Breast epithelium (tissue), 4 donors: Measurements from ENCODE around the gene MYO1H. TPM values are rescaled to one million over a fixed set of nuclear protein-coding genes. Genes with fewer than 3 reads are reported as not detected.
"Not testable (repeated sequence)": the region's sequence is repeated elsewhere in the genome, so short reads cannot be mapped to it uniquely, and the experiment has no call there.

Experiments
- DNase-seq, 2 donors: peaks; one replicate each; pipeline ENCODE4 v3.0.0-alpha.2; 2019; ENCODE audit warnings: low spot score in 2 of 2
- H3K27ac ChIP-seq, 2 donors: fragments of 200-600 bp; sonication (generic) in 1 of 2; one replicate each; pipeline ENCODE4 v1.5.1; 2016 to 2019; ENCODE audit warnings: mild to moderate bottlenecking in 1 of 2
- H3K27me3 ChIP-seq, 2 donors: fragments of 200-600 bp; sonication (generic) in 1 of 2; one replicate each; pipeline versions ENCODE4 v1.5.1 to v1.6.0; 2017 to 2019; ENCODE audit warnings: control low read depth in 1 of 2, mild to moderate bottlenecking in 1 of 2
- H3K36me3 ChIP-seq: fragments of 200-600 bp; one replicate; pipeline ENCODE4 v1.5.1; 2019
- H3K4me1 ChIP-seq, 2 donors: fragments of 200-600 bp; sonication (generic); one replicate each; pipeline ENCODE4 v1.5.1; 2016 to 2019; ENCODE audit warnings: control low read depth in 1 of 2
- H3K4me3 ChIP-seq, 3 donors: fragments of 200-600 bp; sonication (generic); 1 replicate in 2 of 3; 2 replicates in 1 of 3; pipeline ENCODE4 v1.5.1; 2016 to 2019; ENCODE audit warnings: mild to moderate bottlenecking in 3 of 3, moderate library complexity in 2 of 3
- H3K9me3 ChIP-seq, 2 donors: fragments of 200-600 bp; sonication (generic) in 1 of 2; one replicate each; pipeline ENCODE4 v1.5.1; 2016 to 2019; ENCODE audit warnings: control low read depth in 1 of 2
- CTCF ChIP-seq, 3 donors: fragments of 450-650 bp; IDR thresholded peaks; one replicate each; pipeline ENCODE4 v1.5.1; 2016 to 2017; ENCODE audit warnings: antibody characterized with exemption in 3 of 3, mild to moderate bottlenecking in 3 of 3, moderate library complexity in 3 of 3
- POLR2A ChIP-seq: fragments of 450-650 bp; IDR thresholded peaks from one replicate; pipeline ENCODE4 v1.6.1; 2016; ENCODE audit warnings: antibody characterized with exemption, mild to moderate bottlenecking, moderate library complexity
- POLR2AphosphoS5 ChIP-seq, 3 donors: sonication (generic); formaldehyde crosslinking; IDR thresholded peaks; one replicate each; pipeline ENCODE4 v1.6.1; 2017; ENCODE audit warnings: antibody characterized with exemption in 3 of 3
- intact Hi-C: fragments of 100-400 bp; cut with DNase I; formaldehyde crosslinking; loops from one replicate; pipeline ENCODE4 v1.15.1; 2023; ENCODE audit warnings: low total_unique reads
- total RNA-seq, 3 donors: library from RNA; depleted of rRNA; stranded (reverse); fragments of >200 nt; gene quantifications; one replicate each; pipeline ENCODE4 v1.1.0, GENCODE V29; 2016

Gene MYO1H
- total RNA-seq, 3 donors from 2014 or later, result under 0.01 to 2.0 (median 0.16) TPM

DNA sequence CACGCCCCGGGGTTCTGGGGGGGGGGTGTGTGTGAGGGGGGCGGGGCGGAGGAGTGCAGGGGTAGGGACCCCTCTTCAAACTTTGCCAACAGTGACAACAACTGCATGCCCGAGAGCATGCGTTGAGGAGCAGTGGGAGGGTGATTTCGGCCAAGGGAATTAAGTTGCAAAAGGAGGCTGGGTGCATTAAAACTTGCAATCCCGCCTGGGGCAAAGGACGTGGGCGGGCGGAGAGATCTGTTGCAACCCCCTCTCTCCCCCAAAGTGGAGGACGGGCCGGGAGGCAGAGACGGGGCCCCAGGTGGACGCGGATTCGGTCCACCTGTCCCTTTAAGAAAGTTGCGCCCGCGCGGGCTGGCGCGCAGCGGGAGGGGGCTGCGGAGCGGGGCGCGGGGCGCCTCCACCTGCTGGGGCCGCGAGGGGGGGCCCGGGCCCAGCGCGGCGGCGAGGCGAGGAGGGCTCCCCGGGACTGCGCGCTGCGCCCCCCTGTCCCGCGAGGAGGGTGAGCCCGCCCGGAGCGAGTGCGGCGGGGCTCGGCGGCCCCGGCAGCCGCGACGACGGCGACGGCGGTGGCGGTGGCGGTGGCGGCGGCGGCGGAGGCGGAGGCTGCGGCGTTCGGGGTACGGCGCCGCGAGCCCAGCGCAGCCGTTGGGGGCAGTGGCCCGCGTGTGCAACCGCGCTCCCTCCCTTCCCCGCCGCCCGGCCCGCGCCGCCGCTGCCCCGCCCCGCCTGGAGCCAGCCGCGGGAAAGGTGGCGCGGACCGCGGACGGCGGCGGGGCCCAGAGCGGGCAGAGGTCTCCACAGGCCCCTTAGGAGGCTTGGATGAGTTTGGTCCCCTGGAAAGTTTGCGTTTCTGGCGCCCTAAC lies 38.1 kb upstream of the MYO1H start:
- peak overlapping the region; percentile 36 to 76 (median 47) for H3K4me3 ChIP-seq
- no peak overlapping the region for H3K27ac ChIP-seq
- peaks cover 6 to 53% of the 10 kb centered on the region in 2 donors for H3K27me3 ChIP-seq
- no peaks in the 10 kb centered on the region for H3K36me3 ChIP-seq
- intact Hi-C loops, result no loop called here
- H3K9me3 ChIP-seq, result no peaks in the 10 kb centered on the region
- no peak for DNase-seq
- TF ChIP-seq CTCF (IDR thresholded peaks at IDR 0.05) (no peak), POLR2A (no peak), POLR2AphosphoS5 (IDR thresholded peaks at IDR 0.05) (no peak)
- H3K4me1 ChIP-seq, result peaks cover 4% of the 10 kb centered on the region in 2 donors

- H3K27ac ChIP-seq, result no peak overlapping the region
- H3K36me3 ChIP-seq, result no peaks in the 10 kb centered on the region
- intact Hi-C loops, result no loop called here
- no peak for DNase-seq
- no peak for TF ChIP-seq POLR2AphosphoS5 (IDR thresholded peaks at IDR 0.05)
- no peak for TF ChIP-seq POLR2A
- TF ChIP-seq CTCF (IDR thresholded peaks at IDR 0.05), result no peak
- peak overlapping the region; percentile 36 to 76 (median 47) for H3K4me3 ChIP-seq
- peaks cover 4% of the 10 kb centered on the region in 2 donors for H3K4me1 ChIP-seq
- peaks cover 4 to 49% of the 10 kb centered on the region in 2 donors for H3K27me3 ChIP-seq
- no peaks in the 10 kb centered on the region for H3K9me3 ChIP-seq
Observed at GRCh38 chr12:109310247-109311125, 37.2 kb upstream of the MYO1H start.

DNA sequence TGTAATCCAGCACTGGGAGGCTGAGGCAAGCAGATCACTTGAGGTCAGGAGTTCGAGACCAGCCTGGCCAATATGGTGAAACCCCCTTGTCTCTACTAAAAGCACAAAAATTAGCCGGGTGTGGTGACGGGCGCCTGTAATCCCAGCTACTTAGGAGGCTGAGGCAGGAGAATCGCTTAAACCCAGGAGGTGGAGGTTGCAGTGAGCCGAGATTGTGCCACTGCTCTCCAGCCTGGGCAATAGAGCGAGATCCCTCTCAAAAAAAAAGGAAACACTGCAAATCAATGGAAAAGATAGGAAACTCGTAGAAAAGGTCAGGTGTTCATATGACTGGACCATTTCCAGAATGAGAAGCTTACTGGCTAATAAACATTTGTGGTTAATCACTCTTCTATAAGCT lies 26.4 kb upstream of the MYO1H start:
- H3K4me1 ChIP-seq, H3K36me3 ChIP-seq, H3K9me3 ChIP-seq, DNase-seq, H3K27ac ChIP-seq, H3K27me3 ChIP-seq, intact Hi-C loops, H3K4me3 ChIP-seq: not testable (repeated sequence)

- TF ChIP-seq CTCF (IDR thresholded peaks at IDR 0.05), result no peak
- no peak for TF ChIP-seq POLR2AphosphoS5 (IDR thresholded peaks at IDR 0.05)
- no peak for TF ChIP-seq POLR2A
- no peak for DNase-seq
- Histone ChIP-seq H3K27me3 (no peaks in the 10 kb centered on the region), H3K9me3 (no peaks in the 10 kb centered on the region), H3K4me3 (no peak overlapping the region), H3K27ac (no peak overlapping the region), H3K4me1 (no peaks in the 10 kb centered on the region), H3K36me3 (no peaks in the 10 kb centered on the region)
- intact Hi-C loops, result no loop called here
Observed at GRCh38 chr12:109329003-109329402, 18.7 kb upstream of the MYO1H start.

GRCh38 chr12:109329686-109330085 lies 18.0 kb upstream of the MYO1H start:
- H3K4me1 ChIP-seq, result no peaks in the 10 kb centered on the region
- no peak for DNase-seq
- TF ChIP-seq POLR2AphosphoS5 (IDR thresholded peaks at IDR 0.05) (no peak), POLR2A (no peak), CTCF (IDR thresholded peaks at IDR 0.05) (no peak)
- H3K36me3 ChIP-seq, result no peaks in the 10 kb centered on the region
- H3K27me3 ChIP-seq, result no peaks in the 10 kb centered on the region
- H3K27ac ChIP-seq, result no peak overlapping the region
- intact Hi-C loops, result no loop called here
- H3K4me3 ChIP-seq, result no peak overlapping the region
- H3K9me3 ChIP-seq, result no peaks in the 10 kb centered on the region
